ENCODE measurements around the gene ELL. TPM values are rescaled to one million over a fixed set of nuclear protein-coding genes. Genes with fewer than 3 reads are reported as not detected.

The ELL gene
- polyA plus RNA-seq, 4 donors = 9.3 to 11.6 (median 9.3) TPM

- DNase-seq (ENCODE audit: low read depth in 4 of 4, low spot score in 3 of 4) = no peak
These were observed 29.6 kb downstream of the ELL start for GRCh38 chr19:18491995-18492953.

- no peak for DNase-seq (ENCODE audit: low read depth in 4 of 4, low spot score in 3 of 4)
These were observed 31.1 kb downstream of the ELL start for GRCh38 chr19:18490728-18491127.

- no peak for DNase-seq (ENCODE audit: low read depth in 4 of 4, low spot score in 3 of 4)
These were observed 32.2 kb downstream of the ELL start for GRCh38 chr19:18489627-18490184.

- DNase-seq (ENCODE audit: low read depth in 4 of 4, low spot score in 3 of 4) = peak in 1 of 4 donors; percentile 39
These were observed 32.8 kb downstream of the ELL start for GRCh38 chr19:18488838-18489626.

GRCh38 chr19:18488403-18488723, 33.5 kb downstream of the ELL start:
- DNase-seq (ENCODE audit: low read depth in 4 of 4, low spot score in 3 of 4) = no peak

GRCh38 chr19:18487576-18488402, 34.1 kb downstream of the ELL start:
- DNase-seq (ENCODE audit: low read depth in 4 of 4, low spot score in 3 of 4) = no peak

GRCh38 chr19:18486746-18487145, 35.1 kb downstream of the ELL start:
- DNase-seq (ENCODE audit: low read depth in 4 of 4, low spot score in 3 of 4) = no peak

DNA sequence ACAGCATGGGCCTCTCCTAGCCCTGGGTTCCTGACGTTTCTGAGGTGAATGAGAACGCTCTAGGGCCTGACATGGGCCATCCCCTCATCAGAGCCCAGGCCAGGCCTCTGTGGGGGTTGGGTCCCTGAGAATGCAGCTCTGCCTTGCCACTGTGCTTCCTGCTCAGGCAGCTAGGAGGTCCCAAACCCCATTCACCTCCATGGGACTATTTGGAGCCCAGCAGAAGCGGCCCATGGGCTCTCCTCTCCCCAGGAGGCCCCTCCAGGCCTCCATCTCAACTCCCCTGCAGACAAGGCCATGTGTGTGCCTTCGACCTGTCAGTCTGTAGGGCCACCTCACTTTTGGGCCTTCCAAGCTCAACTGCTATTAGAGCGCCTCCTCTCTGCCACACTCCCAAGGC, 36.9 kb downstream of the ELL start:
- DNase-seq (ENCODE audit: low read depth in 4 of 4, low spot score in 3 of 4) = no peak

DNA sequence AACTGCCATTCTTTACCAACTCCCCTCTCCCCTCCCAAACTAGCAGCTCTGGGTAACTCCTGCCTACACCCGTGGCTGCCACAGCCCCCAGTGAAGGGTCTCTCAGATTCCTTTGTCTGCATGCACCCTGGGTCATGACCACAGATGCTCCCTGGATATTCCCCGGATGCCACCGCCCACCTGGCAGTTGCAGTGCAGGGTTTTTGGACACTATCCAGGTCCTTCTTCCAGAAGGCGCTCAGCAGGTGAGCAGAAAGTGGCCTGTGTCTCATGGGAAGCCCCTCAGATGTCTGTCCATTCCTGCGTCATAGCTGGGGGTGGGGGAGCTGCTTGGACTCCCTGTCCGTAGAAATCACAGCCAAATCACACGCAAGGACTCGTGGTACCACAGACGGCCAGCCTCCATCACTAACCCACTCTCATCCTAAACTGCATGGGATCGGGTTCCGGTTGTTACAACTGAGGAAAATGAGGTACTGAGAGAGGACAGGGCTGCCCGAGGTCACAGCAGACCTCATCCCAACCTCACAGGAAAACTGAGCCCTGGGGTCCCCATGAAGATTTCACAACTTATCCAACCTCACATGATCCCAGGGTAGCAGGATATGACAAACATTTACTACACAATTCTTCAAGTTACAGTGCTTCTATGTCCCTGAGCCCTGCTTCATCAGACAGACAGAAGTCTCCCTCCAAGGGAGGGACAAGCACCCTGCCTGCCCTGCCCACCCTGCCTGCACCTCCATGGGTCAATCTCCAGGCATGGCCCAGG, 38.6 kb downstream of the ELL start:
- DNase-seq (ENCODE audit: low read depth in 4 of 4, low spot score in 3 of 4) = no peak

DNA sequence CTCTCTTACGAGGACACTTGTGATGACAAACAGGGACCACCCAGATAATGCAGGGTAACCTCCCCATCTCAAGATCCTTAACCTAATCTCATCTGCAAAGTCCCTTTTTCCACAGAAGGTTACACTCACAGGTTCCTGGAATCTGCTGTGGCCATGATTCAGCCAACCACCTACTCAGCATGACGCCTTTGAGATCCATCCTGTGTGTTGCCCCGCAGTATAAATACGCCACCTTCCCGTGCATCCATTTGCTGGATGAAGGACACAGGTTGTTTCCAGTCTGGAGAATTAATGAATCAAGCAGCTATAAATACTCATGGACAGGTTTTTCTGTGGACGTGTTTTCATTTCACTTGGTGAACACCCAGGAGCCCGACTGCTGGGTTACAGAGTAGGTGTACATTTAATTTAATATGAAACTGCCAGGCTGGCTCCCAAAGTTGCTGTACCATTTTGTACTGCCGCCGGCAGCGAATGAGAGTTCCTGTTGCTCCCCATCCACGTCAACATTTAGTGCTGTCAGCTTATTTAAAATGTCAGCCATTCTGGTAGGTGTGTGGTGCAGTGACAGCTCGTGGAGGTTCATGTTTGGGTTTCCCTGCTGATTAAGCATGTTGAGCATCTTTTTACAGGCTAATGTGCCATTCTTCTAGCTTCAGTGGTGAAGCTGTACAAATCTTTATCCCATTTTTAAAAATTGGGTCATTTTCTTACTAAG, 40.2 kb downstream of the ELL start:
- no peak for DNase-seq (ENCODE audit: low read depth in 4 of 4, low spot score in 3 of 4)

DNA sequence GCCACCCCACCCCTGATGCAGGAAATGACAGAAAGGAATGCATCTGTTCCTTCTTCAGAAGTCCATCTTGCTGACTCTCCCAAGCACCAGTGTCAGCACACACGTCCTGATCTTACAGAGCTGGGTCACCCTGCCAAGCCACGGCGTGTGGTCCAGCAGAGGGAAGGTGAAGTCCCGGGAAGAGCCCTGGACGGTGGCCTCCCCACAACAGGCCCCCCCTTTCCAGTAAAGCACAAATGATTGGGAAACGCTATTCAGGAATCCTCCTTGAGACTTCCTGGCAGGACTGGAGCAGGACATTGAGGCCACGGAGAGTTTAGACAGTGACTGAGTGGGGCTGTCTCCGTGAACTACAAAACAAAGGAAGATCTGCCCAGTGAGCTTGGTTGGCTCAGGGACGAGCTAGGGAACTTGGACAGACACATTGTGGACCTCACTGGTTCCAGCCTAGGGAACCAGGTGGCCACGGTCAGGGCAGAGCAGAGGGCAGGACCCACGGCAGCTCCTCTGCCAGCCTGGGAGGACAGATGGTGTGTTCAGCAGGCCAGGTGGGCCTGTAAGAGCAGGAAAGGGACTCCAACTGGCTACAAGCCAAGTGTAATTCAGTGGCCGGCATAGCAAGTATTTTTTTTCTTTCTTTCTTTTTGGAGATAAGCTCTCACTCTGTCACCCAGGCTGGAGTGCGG, 41.7 kb downstream of the ELL start:
- no peak for DNase-seq (ENCODE audit: low read depth in 4 of 4, low spot score in 3 of 4)

- no peak for DNase-seq (ENCODE audit: low read depth in 4 of 4, low spot score in 3 of 4)
These were observed 43.1 kb downstream of the ELL start for GRCh38 chr19:18478545-18479311.

GRCh38 chr19:18477974-18478373, 43.9 kb downstream of the ELL start:
- no peak for DNase-seq (ENCODE audit: low read depth in 4 of 4, low spot score in 3 of 4)

DNA sequence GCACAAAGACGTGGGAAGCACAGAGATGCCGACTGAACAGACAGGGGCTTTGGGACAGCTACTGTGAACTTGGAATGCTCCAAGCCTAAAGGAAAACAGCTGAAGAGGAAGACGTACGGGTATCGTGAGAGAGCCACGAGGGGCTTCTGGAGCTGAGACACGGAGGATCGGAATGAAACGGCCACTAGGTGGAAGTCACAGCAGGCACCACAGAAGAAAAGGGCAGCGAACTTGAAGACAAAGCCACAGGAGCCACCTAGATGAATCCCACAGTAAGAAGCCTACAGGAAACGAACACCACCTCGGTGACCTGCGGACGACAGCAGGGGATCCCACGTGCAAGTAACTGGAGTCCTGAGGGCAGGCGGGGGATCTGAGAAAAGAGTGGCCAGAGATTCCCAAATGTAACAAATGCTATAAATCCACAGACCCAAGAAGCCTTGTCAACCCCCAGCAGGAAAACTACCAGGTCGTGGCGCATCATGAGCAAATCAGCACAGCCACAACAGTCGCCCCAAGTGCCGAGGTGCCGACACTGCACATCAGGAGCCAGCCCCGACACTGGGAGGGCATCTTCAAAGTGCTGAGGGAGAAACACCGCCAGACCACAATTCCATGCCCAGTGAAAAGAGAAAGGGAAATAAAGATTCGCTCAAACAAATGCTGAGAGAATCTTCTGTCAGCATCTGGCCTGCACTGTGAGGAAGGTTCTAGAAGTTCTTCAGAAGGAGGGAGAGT, 44.7 kb downstream of the ELL start:
- no peak for DNase-seq (ENCODE audit: low read depth in 4 of 4, low spot score in 3 of 4)

GRCh38 chr19:18476507-18477041, 45.3 kb downstream of the ELL start:
- no peak for DNase-seq (ENCODE audit: low read depth in 4 of 4, low spot score in 3 of 4)

DNA sequence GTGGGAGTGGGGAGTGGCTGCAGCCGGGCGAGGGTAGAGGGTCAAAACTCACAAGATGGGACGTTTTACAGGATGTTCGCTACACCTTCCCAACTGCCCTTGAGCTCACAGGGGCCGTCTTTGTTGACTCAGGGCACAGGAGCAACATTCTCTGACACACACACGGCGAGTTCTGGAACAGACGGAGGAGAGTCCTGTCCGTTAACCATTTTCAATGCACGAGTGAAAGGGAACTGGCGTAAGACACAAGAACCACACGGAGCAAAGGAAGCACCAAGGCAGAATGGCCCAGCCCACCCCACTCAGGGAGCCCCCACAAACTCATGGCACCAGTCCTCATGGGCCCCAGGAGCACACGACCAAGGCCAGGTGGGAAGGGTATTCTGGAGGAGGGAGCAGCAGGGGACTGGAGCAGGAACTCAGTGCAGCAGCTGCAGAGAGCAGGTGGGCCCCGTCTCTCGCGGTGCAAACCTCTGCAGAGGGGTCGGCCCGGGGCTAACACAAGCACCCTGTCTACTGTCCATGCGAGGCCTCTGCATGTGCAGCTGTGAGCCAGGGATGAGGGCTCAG, 46.0 kb downstream of the ELL start:
- no peak for DNase-seq (ENCODE audit: low read depth in 4 of 4, low spot score in 3 of 4)

Data from right renal pelvis (tissue), 4 donors.